ENCODE results near the gene GNAS.
A peak's percentile ranks its signal among the peaks of the same experiment; 100 is the strongest.

The GNAS gene

DNA sequence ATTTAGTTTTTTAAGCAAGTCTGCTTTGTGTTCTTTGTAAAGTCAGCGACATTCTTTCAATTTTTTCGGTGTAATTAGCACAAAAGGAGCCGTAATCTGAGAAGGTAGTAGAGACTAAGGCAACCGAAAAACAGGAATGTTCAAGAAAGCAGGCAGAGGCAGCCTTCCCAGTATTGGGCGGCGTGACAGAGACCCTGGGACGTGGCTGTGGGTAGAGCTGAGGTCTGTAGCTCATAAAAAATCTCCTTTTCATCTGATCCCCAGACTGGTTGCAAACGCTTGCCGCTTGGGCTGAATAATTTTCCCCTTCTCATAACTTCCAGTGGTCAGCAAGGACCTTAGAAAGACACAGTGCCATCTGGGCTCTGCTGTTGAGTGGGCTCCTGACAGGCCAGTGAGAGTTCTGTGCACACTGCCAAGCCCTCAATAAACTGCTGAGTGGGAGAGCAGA lies 30.8 kb downstream of the GNAS start:
- TF ChIP-seq ZFX (IDR thresholded peaks at IDR 0.05) (no peak), CTCF (conservative IDR thresholded peaks at IDR 0.05) (no peak)
- H3K27ac ChIP-seq = no peak overlapping the region

DNA sequence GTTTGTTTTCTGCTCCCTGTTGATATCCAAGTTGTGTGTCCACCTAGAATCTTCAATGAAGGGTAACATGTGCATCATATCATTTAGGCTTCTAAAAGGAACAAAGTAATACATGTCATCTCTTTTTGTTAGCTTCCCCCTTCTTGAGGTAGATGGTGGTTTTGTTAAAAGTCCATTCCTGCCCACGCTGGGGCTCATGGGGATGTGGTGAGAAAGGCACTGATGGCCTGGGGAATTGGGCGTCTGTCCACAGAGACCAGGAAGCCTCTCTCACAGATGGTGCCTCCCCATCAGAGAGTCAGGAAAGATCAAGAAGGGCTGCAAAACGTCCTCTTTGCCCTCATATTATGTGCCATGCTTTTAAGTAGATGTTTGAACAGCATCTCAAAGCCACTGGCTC lies 32.5 kb downstream of the GNAS start:
- no peak for TF ChIP-seq ZFX (IDR thresholded peaks at IDR 0.05)
- TF ChIP-seq CTCF (conservative IDR thresholded peaks at IDR 0.05) = no peak
- no peak overlapping the region for H3K27ac ChIP-seq

DNA sequence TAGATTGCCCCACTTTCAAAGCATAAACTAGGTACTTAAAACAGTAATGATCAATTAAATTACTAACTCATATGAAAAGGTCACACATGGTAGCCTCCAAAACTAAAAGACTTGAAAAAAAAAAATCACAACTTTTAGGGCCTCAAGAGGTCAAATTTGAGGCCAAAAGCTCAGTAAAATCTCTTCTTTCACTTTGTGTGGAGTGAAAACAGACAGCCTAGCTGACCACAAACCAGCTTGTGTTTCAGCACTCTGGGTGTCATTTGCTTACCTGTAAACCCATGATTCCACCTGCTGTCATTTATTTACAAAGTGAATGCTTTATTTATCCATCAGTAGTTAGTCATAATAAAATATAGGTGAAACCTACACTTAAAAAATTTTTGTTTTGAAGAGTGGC lies 34.0 kb downstream of the GNAS start:
- TF ChIP-seq CTCF (conservative IDR thresholded peaks at IDR 0.05) = no peak
- TF ChIP-seq ZFX (IDR thresholded peaks at IDR 0.05) = no peak
- no peak overlapping the region for H3K27ac ChIP-seq

DNA sequence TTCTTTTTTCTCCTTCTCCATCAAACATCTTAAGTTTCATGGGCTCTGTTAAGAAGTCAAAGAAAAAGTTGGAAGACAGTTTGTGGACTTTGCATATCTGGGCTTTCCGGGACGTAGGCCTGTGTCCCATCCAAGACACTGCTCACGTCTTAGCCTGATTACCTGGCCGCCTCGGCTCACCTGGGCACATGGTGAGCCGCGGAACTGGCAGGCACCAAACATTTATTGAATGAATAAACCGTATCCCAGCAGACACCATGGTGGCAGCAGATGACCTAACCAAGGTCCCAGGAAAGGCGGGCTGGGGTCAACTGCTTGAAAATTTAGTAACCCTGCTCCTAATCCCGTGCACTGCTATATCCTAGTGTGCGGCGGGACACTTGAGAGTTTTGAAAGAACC lies 35.6 kb downstream of the GNAS start:
- peak overlapping the region; percentile 92 for H3K27ac ChIP-seq
- no peak for TF ChIP-seq CTCF (conservative IDR thresholded peaks at IDR 0.05)
- peak; percentile 26; the same call in 1 of the 2 replicates for TF ChIP-seq ZFX (IDR thresholded peaks at IDR 0.05)

GRCh38 chr20:58888521-58889333 lies 36.2 kb downstream of the GNAS start:
- peak overlapping the region; percentile 92 for H3K27ac ChIP-seq
- TF ChIP-seq ZFX (IDR thresholded peaks at IDR 0.05) = no peak
- no peak for TF ChIP-seq CTCF (conservative IDR thresholded peaks at IDR 0.05)

DNA sequence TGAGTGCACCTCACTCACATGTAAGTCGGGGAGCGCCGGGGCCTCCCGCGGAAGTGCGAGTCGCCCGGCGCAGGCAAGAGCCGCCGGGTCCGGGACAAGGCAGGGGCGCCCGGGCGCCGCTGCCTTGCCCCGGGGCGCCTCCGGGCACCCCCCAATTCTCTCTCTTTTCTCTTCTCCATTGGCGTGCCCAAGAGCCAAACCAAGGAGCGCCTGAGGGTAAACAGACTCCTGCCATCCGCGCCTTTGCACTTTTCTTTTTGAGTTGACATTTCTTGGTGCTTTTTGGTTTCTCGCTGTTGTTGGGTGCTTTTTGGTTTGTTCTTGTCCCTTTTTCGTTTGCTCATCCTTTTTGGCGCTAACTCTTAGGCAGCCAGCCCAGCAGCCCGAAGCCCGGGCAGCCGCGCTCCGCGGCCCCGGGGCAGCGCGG lies 36.8 kb downstream of the GNAS start:
- H3K27ac ChIP-seq = peak overlapping the region; percentile 92
- 0 out of 2 replicates have a peak, but pooled peaks have one; percentile 16 for TF ChIP-seq ZFX (IDR thresholded peaks at IDR 0.05)
- TF ChIP-seq CTCF (conservative IDR thresholded peaks at IDR 0.05) = no peak

GRCh38 chr20:58889798-58890517 lies 37.4 kb downstream of the GNAS start:
- H3K27ac ChIP-seq = peak overlapping the region; percentile 92
- TF ChIP-seq ZFX (IDR thresholded peaks at IDR 0.05) (no peak), CTCF (conservative IDR thresholded peaks at IDR 0.05) (no peak)

All from C4-2B (cell line).